ENCODE results near the gene LEP.

The LEP gene

DNA sequence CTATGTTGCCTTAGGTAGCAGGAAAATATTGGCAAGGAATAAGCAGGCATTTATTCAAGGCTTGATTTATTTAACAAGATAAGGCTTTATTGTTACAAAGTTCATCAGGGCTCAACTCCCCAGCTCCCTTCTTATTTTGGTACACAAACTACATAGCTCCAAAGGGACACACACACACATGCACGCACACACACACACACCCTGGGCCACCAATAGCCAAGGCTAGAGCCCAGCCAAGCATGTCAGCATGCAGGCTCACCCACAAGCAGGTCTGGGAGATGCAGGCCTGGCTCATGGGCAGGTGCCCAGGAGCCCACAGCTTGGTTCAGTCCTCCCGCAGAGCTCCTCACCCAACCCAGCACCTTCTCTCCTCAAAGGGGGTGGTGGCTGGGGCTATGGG is 23.4 kb downstream of the LEP start:
- TF ChIP-seq, protein P1, sequence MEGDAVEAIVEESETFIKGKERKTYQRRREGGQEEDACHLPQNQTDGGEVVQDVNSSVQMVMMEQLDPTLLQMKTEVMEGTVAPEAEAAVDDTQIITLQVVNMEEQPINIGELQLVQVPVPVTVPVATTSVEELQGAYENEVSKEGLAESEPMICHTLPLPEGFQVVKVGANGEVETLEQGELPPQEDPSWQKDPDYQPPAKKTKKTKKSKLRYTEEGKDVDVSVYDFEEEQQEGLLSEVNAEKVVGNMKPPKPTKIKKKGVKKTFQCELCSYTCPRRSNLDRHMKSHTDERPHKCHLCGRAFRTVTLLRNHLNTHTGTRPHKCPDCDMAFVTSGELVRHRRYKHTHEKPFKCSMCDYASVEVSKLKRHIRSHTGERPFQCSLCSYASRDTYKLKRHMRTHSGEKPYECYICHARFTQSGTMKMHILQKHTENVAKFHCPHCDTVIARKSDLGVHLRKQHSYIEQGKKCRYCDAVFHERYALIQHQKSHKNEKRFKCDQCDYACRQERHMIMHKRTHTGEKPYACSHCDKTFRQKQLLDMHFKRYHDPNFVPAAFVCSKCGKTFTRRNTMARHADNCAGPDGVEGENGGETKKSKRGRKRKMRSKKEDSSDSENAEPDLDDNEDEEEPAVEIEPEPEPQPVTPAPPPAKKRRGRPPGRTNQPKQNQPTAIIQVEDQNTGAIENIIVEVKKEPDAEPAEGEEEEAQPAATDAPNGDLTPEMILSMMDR (IDR thresholded peaks at IDR 0.05; ENCODE audit: insufficient read depth, low read depth, low read length, missing control alignments), result no peak
- no peak for DNase-seq (ENCODE audit: low read depth)

DNA sequence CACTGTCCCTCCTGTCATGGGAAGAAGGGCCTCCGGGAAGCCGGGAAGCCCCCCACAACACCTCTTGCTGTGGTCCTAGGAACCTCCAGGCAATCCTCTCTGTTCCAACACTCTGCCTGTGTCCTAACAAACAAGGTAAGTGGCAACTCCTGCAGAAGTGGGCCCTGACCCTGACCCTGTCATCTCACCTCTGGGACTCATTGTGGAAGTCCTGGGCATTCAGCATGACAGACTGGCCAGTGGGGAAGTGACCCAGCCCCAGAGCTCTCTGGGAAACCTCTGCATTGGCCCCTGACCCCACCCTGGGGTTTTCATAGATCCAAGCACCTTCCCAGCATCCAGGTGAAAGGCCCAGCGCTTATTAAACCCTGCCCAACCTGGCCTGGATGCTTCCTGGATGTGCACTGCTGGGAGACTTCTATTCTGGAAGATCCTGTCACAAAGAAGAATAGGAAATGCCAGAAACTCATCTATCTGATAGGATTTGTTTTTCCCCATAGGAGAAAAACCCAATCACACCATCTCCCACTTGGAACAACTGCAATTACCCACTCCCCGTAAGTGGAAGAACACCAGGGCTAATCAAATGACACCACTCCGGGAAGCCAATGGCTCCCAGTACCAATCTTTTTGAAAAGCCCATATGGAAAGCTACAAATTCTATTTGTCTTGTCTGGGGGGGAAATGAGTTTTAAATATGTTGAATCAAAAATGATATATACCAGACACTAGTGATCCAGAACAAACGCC is 24.3 kb downstream of the LEP start:
- no peak for DNase-seq (ENCODE audit: low read depth)
- TF ChIP-seq, protein P1 (IDR thresholded peaks at IDR 0.05; ENCODE audit: insufficient read depth, low read depth, low read length, missing control alignments), result no peak
- no peak overlapping the region for H3K4me3 ChIP-seq (ENCODE audit: low read depth, low read length)

More for the DNA sequence above, 23.4 kb downstream of the LEP start:
- H3K4me3 ChIP-seq (ENCODE audit: low read depth, low read length), result no peak overlapping the region

DNA sequence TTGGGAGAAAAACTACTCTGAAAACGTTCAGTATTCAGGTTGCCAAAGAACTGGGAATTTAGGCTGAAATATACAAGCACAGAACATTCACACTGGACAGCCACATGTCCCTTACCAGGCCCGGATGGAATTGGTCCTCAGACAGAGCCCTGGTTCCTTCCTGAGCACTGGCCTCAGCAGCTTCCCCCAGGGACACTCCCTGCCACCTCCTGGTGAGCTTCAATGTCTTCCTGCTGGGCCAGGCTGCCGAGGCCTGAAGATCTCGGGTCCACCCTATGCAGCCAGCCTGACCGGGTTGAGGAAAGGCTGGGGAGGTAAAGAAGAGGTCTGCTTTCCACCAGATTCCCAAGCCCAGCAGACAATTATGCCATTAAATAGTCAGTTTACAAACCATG is 24.8 kb downstream of the LEP start:
- no peak for DNase-seq (ENCODE audit: low read depth)
- TF ChIP-seq, protein P1 (IDR thresholded peaks at IDR 0.05; ENCODE audit: insufficient read depth, low read depth, low read length, missing control alignments), result no peak
- H3K4me3 ChIP-seq (ENCODE audit: low read depth, low read length), result no peak overlapping the region

DNA sequence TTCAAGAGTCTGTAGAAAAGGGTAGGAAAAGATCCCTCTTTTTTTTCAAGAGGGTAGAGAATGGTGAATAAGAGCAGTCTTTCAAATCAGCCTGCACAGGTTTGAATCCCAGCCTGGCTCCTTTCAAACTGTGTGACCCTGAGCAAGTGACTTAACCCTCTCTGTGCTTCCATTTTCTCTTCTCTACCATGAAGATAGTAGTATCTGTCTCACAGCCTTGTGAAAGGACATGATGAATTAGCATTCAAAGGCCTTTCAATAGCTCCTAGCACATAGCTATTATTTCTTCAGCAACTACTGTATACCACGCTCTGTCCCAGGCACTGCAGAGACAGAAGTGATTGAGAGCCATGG is 25.4 kb downstream of the LEP start:
- no peak overlapping the region for H3K4me3 ChIP-seq (ENCODE audit: low read depth, low read length)
- TF ChIP-seq, protein P1 (IDR thresholded peaks at IDR 0.05; ENCODE audit: insufficient read depth, low read depth, low read length, missing control alignments), result no peak
- no peak for DNase-seq (ENCODE audit: low read depth)

DNA sequence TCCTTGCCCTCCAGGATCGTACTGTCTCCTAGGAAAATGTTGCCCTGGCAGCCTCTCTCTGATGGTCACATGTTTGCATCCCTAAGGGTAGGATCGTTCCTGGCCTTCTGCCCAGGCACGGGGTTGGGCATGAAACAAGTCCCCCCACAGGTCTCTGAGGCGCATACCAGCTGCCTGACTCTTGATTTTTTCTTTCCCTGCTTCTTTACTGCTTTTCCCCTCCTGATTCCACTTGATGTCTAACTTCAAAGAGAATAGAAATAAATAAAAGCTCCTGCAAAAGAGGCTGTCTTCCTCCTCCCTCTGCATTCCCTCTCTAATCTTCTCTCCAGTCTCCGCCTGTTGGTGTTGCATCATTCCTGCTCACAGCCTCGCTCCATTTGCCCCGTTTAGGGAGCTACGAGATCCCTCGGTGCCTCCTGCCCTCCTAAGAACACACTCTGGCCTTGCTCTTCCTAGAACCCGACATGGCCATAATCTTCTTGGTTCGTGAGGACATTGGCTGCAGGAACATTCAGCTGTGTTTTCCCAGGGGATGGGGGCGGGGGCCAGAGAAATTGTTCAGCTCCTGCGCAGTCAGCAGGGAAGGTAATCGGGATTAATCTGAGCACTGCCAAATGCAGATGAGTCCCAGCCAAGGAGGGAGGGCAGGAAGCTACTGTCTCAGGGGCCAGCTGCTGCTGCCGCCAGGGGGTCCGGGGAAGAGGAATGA is 26.0 kb downstream of the LEP start:
- TF ChIP-seq, protein P1 (IDR thresholded peaks at IDR 0.05; ENCODE audit: insufficient read depth, low read depth, low read length, missing control alignments), result no peak
- no peak overlapping the region for H3K4me3 ChIP-seq (ENCODE audit: low read depth, low read length)
- no peak for DNase-seq (ENCODE audit: low read depth)

DNA sequence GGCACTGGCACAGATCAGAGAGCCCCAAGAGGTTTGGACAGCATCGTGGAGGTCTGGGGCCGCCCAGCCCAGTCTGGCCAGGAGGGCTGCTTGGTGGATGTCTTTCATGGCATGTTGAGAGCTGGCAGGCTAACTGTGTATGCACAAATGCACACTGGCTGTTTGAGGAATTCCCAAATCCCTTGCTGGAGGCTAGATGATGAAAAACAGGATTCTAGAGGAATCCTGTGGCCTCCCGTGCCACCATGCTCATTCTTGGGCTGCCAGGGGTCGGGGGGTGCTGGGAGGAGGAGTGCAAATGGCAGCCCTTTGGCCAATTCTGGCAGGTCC is 26.5 kb downstream of the LEP start:
- H3K4me3 ChIP-seq (ENCODE audit: low read depth, low read length), result no peak overlapping the region
- DNase-seq (ENCODE audit: low read depth), result no peak
- TF ChIP-seq, protein P1 (IDR thresholded peaks at IDR 0.05; ENCODE audit: insufficient read depth, low read depth, low read length, missing control alignments), result no peak

Data from GM12865 (cell line).